ENCODE data around the gene SOX9. TPM values are rescaled to one million over a fixed set of nuclear protein-coding genes. Genes with fewer than 3 reads are reported as not detected.

Gene SOX9
- total and polyA plus RNA-seq, 2 experiments from 2014 or later: 1.1 to 4.3 TPM

DNA sequence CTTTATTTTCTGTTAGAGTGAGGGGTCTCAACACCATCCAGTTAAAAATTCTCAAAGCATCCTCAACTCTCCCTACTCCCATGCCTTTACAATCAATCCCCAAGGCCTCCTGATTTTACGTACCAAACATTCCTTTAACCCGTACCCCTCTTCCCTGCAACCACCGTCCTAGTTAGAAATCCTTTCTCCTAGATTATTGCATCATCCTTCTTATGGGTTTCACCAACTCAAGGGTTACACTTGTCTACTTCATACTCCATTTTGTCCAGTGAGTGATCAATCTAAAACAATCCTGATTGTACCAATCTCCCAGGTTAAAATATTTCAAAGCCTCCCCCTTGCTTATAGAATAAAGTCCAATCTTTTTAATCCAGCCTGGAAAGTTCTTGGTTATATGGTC, 24.7 kb downstream of the SOX9 start:
- Histone ChIP-seq H3K4me1 (ENCODE audit: low read depth) (peaks cover 5% of the 10 kb centered on the region), H3K27me3 (peaks cover 12% of the 10 kb centered on the region), H3K27ac (no peak overlapping the region), H3K9me3 (ENCODE audit: low read depth) (no peaks in the 10 kb centered on the region), H3K36me3 (no peaks in the 10 kb centered on the region), H3K4me3 (no peak overlapping the region)
- TF ChIP-seq CTCF (IDR thresholded peaks at IDR 0.05; ENCODE audit: low read depth, low read length): no peak
- DNase-seq (ENCODE audit: low read depth in 1 of 2, low spot score in 1 of 2): no peak

DNA sequence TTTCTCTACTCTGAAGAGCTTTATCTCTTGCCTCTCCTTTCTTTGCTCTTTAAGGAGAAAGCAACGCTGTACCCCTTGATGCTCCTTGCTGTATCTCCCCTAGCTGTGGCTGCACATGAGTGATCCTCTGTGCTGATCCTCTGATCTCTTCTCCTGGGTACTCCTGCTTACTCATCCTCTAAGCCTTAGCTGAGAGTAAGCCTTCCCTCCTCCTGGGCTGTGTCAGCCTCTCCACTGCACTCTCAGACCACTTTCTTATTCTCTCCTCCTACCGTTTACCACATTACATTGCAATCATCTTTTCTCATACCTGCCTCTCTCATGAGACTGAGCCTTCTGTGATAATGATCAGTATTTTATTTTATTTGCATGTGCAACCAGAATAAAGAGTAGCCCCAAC, 25.1 kb downstream of the SOX9 start:
- no peak for DNase-seq (ENCODE audit: low read depth in 1 of 2, low spot score in 1 of 2)

GRCh38 chr17:72146371-72146770, 25.6 kb downstream of the SOX9 start:
- Histone ChIP-seq H3K36me3 (no peaks in the 10 kb centered on the region), H3K27me3 (peaks cover 12% of the 10 kb centered on the region), H3K4me1 (ENCODE audit: low read depth) (peaks cover 5% of the 10 kb centered on the region), H3K27ac (no peak overlapping the region), H3K9me3 (ENCODE audit: low read depth) (no peaks in the 10 kb centered on the region), H3K4me3 (no peak overlapping the region)
- TF ChIP-seq CTCF (IDR thresholded peaks at IDR 0.05; ENCODE audit: low read depth, low read length): no peak
- no peak for DNase-seq (ENCODE audit: low read depth in 1 of 2, low spot score in 1 of 2)

More for the DNA sequence above, 25.1 kb downstream of the SOX9 start:
- H3K4me3 ChIP-seq: no peak overlapping the region
- TF ChIP-seq CTCF (IDR thresholded peaks at IDR 0.05; ENCODE audit: low read depth, low read length): no peak
- H3K9me3 ChIP-seq (ENCODE audit: low read depth): no peaks in the 10 kb centered on the region
- peaks cover 12% of the 10 kb centered on the region for H3K27me3 ChIP-seq
- peaks cover 5% of the 10 kb centered on the region for H3K4me1 ChIP-seq (ENCODE audit: low read depth)
- no peak overlapping the region for H3K27ac ChIP-seq
- no peaks in the 10 kb centered on the region for H3K36me3 ChIP-seq

- no peak for TF ChIP-seq CTCF (IDR thresholded peaks at IDR 0.05; ENCODE audit: low read depth, low read length)
- Histone ChIP-seq H3K36me3 (no peaks in the 10 kb centered on the region), H3K9me3 (ENCODE audit: low read depth) (no peaks in the 10 kb centered on the region), H3K27ac (no peak overlapping the region), H3K27me3 (peaks cover 6% of the 10 kb centered on the region), H3K4me3 (no peak overlapping the region), H3K4me1 (ENCODE audit: low read depth) (peaks cover 5% of the 10 kb centered on the region)
- peak in 1 of 2 donors; percentile 37 for DNase-seq (ENCODE audit: low read depth in 1 of 2, low spot score in 1 of 2)
Observed at GRCh38 chr17:72150632-72151460, 30.0 kb downstream of the SOX9 start.

DNA sequence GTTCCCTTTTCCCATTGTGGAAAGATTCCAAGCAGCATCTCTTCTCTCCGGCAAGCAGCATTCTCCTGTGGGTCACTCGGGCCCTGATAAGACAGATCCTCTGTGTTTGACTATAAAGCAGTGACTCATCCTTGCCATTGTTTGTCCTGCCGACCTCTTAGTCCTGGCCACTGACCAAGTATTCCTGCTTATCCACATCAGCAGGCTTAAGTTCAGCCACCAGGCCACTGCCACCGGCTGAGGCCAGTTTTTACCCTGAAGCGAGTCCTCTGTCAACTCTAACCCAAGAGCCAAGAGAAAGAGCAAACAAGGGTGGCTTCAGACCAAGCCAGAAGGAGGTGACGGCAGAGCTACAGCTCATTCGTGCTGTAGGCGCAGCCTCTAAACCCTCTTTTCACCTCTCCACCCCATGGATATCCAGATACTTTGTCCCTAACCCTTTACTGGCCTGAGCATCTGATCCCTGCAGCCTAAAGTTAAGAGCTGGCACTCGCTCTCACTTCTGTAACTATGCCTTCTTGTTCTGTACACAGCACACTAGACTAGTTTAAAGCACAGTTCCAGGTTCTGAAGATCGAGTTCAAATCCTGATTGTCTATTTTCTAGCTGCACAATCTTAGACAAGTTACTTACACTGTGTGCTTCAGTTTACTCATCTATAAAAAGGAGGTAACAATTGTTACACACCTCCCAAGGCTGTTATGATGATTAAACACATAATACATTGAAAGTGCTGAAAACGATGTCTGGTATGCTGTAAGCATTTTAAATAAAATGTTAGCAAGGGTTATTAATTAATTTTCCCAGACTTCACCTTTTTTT, 31.0 kb downstream of the SOX9 start:
- H3K27me3 ChIP-seq: no peaks in the 10 kb centered on the region
- no peaks in the 10 kb centered on the region for H3K9me3 ChIP-seq (ENCODE audit: low read depth)
- no peaks in the 10 kb centered on the region for H3K36me3 ChIP-seq
- peak in 1 of 2 donors; percentile 88 for DNase-seq (ENCODE audit: low read depth in 1 of 2, low spot score in 1 of 2)
- no peak overlapping the region for H3K27ac ChIP-seq
- TF ChIP-seq CTCF (IDR thresholded peaks at IDR 0.05; ENCODE audit: low read depth, low read length): no peak
- H3K4me1 ChIP-seq (ENCODE audit: low read depth): peaks cover 5% of the 10 kb centered on the region
- H3K4me3 ChIP-seq: no peak overlapping the region

Data from cardiac muscle cell (in vitro differentiated cells and primary cell).